Activated CD4-positive, CD25-positive, alpha-beta regulatory T cell treated with anti-CD3 and anti-CD28 coated beads, Interleukin-2, amount 50 U/mL, for 16 hours (primary cell): ENCODE measurements around the gene ZFP1.

ENCODE experiments used
- DNase-seq: peaks from one replicate; pipeline ENCODE4 v3.0.0-alpha.2; 2020; ENCODE audit warnings: low read depth, low spot score

The ZFP1 gene

DNA sequence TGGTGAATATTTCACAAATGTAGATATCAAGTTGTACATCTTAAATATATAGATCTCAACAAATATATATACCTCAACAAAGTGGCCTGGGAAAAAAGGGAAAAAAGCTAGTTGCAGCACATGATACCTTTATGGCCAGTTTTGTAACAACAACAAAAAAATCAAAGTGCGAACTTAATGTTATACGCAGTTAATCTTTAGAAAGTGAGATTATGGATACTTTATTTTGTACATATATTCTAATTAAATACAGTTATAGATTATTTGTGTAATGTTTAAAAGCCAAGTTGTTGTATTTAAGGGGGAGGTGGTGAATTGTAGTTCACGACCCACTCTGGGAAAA lies 385 bp upstream of the ZFP1 start:
- DNase-seq = no peak

DNA sequence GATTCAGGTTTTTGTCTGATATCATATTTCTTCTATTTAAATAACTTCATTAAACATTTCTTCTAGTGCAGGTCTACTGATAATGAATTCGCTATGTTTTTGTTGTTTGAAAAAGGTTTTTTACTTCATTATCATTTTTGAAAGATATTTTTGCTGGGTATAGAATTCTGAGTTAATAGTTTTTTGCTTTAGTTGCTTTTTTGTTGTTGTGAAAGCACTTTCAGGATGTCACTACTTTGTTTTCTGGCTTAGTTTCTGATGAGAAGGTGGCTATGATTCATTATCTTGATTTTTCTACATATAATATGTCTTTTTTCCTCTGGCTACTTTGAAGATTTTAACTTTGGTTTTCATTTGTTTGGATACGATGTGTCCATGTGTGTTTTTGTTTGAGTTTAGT lies 3.5 kb downstream of the ZFP1 start:
- DNase-seq = no peak

DNA sequence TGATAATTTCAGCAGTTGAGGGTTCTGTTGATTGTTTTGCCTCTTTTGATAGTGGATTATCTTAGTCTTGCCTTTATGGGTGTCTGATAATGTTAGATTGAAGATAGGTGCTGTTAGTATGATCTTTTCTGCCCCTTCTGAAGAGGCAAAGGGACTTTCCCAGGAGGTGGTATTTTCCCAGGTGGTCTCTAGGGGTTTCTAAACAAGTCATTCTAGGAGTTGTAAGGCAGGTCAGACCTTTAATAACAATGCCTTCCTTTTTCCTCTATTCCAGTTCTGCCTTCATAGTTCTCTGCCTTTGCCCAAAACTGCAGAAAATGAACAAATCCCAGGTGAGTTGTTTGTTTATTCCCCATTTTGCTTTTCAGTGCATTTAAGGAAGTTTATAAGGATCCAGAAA lies 4.3 kb downstream of the ZFP1 start:
- no peak for DNase-seq

DNA sequence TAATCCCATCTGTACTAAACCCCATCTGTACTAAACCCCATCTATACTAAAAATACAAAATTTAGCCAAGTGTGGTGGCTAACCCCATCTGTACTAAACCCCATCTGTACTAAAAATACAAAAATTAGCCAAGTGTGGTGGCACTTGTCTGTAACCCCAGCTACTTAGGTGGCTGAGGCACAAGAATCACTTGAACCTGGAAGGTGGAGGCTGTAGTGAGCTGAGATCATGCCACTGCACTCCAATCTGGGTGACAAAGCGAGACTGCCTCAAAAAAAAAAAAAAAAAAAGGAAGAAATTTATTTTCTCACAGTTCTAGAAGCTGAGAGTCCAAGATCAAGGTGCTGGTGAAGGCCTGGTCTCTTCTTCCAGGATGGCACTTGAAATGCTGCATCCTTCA lies 12.1 kb downstream of the ZFP1 start:
- DNase-seq = no peak

DNA sequence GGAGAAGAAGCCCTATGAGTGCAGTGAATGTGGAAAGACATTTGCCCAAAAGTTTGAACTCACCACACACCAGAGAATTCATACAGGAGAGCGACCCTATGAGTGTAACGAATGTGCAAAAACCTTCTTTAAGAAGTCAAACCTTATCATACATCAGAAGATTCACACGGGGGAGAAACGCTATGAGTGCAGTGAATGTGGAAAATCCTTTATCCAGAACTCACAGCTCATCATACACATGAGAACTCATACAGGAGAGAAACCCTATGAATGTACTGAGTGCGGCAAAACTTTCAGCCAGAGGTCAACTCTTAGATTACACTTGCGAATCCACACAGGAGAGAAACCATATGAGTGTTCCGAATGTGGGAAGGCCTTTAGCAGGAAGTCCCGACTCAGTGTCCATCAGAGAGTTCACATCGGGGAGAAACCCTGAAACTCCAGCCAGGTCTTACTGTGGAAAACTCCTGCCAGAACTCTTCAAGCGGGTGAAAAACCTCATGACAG lies 21.6 kb downstream of the ZFP1 start:
- no peak for DNase-seq

DNA sequence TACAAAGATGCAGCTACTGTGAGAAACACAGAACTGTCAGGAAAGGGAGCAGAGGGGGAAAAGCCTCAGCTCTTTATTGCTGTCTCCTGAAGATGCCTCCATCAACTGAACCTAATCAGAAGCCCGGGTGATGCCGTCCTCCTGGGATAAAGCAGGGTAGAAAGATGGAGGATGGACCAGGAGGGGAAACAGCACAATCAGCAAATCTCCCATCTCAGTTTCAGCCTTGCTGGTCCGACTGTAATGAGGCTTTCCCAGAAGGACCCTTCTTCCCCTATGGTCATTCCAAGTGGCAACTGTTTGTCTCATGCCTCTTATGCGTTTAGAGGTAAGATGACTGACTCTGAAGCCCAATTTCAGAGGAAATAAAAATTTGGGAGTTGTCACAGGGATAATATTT lies 24.3 kb downstream of the ZFP1 start:
- no peak for DNase-seq

DNA sequence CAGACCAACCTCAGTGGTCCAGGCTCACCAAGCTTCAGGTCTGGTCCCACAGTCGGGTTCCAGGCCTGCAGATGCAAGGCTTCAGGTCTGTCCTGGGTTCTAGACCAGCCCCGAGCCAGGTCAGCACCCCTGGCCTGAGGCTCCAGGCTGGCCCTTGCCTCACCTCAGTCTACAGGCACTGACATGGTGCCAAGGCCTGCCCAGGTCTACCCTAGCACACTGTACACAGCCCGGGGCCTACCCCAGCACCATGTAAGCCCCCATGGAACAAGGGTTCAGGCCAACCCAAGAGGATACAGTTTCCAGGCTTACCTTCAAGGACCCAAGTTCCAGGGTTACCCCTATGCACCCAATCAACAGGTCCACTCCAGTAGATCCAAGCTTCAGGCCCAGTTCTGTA lies 26.8 kb downstream of the ZFP1 start:
- no peak for DNase-seq

DNA sequence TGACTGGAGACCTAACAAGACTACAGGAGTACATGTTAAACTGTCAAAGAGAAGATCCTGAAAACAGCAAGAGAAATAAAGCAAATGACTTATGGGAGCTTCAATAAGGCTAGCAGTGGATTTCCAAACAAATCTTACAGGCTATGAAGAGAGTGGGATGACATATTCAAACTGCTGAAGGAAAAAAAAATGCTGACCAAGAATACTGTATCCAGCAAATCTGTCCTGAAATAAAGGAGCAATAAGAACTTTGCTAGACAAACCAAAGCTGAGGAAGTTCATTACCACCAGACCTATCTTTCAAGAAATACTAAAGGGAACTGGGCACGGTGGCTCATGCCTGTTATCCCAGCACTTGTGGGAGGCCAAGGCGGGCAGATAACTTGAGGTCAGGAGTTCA lies 28.6 kb downstream of the ZFP1 start:
- no peak for DNase-seq

DNA sequence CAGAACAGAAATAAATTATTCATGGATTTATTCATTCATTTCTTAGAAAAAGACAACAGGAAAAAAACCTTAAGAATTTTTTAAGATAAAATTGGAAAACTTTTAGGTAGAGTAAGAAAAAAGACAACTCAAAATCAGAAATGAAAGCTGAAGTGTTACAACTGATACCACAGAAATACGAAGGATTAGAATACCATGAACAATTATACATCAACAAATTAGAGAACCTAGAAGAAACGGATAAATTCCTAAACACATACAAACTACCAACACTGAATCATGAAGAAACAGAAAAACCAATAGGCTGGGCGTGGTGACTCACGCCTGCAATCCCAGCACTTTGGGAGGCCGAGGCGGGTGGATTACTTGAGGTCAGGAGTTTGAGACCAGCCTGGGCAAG lies 30.9 kb downstream of the ZFP1 start:
- no peak for DNase-seq

DNA sequence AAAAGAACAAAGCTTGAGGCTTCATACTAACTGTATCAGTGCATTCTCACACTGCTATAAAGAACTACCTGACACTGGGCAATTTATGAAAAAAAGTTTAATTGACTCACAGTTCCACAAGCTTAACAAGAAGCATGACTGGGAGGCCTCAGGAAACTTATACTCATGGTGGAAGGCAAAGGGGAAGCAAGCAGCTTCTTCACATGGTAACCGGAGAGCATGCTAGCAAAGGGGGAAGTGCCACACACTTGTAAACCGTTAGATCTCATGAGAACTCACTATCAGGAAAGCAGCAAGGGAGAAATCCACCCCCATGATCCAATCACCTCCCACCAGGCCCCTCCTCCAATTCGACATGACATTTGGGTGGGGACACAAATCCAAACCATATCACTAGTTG lies 33.3 kb downstream of the ZFP1 start:
- no peak for DNase-seq

DNA sequence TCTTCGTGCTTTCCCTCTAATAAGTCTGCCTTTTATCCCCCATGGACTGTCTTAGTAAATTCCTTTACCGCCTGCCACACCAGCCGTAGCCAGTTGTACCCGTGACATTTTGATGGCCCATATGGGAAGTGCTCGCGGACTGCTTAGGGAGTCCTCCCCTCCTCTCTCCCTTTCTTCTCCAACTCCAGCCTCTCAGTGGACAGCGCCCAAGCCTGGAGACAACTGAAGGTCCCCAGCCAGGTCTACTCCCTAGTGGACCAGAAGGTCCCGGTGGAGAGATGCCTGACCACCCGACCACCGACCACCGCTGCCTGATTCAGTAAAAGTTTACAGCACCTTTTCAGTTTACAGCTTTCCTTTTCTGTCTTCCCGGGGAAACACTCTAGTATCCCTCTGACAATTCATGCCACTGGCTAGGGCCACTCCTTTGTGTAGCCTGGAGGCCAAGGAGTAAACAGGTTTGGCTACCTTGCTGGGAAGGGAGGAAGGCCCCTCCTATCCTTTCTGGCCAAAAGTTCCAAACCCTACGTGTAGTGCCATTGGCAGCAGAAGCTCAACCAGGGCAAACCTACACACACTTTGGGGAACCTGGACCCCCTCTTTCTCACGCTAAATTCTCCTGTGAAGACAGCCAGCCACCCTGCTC lies 40.6 kb downstream of the ZFP1 start:
- DNase-seq = no peak

DNA sequence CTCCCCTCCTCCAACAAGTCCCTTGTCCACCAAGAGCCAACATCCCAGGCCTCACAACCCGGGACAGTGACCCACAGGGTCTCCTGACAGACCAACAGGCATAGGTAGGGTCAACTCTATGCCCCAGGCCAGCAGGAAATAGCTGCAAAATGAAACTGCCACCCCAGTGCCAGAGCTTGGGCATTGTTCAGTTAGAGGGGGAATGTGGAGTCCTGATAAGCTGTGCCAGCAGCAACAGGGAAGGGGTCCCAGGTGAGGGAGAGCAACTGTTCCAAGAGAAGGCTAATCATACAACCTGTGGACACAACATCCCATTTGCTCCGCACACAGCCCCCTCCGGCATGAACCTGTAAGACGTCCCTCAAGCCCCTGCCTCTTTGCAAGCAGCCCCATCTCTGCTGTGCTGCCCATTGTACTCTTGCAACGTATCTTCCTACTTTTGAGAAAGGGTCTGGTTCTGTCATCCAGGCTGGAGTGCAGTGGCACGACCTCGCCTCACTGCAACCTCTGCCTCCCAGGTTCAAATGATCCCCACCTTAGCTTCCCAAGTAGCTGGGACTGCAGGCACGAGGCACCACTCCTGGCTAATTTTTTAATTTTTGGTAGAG lies 41.4 kb downstream of the ZFP1 start:
- DNase-seq = no peak

DNA sequence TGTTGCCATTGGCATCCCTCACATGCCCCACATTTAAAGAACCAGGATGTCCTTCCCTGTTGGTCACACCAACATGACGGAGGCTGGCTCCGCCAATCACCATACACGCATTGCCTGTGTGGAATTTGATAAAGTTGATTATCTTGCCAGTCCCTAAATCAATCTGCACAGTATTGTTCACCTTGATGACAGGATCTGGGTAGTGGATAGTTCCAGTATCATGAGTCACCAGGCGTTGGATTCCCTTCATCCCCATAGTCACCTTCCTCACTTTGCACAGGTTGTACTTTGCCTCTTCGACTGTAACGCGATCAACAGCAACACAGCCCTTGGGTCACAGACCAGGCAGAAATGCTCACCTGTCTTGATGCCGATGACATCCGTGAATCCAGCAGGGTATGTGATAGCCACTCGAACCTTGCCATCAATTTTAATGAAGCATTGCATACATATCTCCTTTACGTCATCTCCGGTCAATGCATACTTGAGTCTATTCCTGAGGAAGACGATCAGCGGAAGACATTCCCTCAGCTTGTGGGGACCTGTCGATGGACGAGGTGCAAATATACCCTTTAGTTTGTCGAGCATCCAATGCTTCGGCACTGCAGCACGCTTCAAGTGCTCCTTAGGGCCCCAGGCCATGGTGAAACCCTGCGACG lies 44.4 kb downstream of the ZFP1 start:
- DNase-seq = no peak

DNA sequence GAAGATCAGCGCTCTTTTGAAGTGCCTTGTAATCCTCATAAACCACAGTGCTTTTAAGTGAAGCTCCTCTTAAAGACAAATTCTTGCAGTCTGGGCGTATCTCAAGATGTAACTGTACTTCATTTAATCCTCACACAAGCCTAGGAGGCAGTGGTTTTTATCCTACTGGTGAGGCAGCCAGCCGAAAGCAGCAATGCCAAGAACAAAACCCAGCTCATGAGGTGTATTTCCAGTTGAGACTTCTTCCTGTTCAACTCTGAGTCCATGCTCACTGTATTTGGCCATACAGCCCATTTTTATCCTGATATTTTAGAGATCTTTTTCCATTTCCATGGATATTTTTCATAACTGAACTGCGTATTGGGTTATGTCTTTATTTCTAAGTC lies 44.9 kb downstream of the ZFP1 start:
- DNase-seq = no peak

DNA sequence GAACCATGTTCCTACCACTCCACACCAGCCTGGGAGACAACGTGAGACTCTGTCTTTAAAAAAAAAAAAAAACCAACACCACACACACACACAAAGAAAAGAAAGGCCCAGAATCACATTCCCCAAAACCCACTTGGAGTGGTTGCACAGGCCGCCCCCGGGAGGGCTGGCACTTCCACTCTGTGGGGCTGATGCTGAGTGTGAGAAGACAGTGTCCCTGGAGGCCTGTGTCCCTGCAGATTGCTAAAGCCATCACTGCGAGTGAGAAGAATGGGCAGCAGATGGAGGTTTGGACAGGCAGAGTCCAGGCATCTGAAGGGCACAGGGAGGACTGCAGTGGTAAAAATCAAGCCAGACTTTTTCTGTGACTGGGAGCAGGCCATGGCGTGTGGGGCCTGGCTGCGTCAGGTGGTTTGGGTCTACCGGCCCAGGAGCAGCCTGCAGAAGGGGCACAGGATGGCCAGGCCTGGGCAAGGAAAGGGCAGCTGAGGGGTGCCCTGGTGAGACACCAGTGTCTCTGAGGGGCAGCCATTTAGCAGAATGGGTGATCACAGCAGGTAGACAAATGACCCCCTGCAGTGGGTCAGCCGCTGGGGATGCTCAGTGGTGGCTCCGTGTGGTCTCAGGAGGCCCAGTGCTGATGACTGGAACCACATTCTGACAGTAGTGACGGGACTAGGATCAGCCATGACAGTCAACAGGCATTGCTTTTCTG lies 45.6 kb downstream of the ZFP1 start:
- no peak for DNase-seq

DNA sequence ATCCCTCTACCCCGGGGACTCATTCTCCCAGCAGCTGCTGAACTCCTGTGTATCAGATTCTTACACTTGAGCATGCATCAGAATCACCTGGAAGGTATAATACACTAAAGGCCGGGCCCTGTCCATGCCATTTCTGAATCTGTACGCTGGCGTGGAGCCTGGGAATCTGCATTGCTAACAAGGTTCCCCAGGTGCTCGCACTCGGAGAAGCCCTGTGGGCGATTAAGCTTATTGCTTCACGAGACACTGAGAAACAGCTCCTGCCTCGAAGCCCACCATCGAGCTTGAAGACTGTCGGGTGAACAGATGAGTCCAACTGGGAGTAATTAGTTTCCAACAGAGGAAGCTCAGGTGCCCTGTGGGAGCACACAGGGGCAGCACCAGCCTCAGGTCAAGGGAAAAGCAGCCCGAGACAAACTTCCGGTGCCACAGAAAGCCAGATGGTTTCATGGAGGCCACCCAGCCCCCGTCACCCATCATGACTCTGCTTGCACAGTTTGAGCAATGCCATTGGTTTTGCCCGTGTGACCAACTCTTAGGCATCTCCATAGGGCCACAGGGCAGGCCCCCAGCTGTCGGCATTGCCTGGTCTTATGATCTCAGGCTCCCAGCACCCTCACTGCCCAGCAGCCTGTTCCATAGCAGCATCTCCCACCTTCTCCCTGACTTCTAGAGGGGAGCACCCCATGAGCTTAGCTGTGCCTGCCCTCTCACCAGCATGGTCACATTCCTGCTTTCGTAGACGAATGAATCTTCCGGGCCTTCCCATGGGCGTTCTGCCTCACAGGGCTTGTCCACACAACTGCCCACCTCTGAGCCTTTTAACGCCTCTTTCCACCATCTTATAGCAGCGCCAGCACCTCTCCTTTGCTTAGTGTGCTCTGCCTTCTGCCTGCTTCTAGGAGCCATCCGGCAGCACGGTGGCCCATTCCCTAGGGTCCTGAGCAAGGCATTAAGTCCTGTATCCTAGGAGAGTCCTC lies 47.8 kb downstream of the ZFP1 start:
- DNase-seq = no peak

DNA sequence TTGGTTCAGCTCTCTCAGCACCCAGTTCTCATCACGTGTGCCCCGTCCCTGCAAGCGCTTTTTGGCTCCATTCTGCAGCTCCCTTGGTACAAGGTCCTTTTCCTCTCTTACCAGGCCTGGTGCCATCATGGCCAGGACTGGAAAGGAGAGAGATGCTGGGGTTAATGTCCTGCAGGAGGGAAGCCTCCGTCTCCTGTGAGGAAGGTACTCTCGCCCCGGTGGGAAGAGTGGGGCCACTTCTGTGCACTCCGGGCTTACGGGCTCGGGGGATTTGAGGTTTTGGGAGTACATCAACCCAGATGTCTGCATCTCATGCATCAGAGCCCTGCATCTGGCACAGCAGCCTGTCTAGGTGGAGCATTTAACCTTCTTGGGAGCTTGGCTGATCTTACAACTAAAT lies 48.5 kb downstream of the ZFP1 start:
- DNase-seq = no peak

DNA sequence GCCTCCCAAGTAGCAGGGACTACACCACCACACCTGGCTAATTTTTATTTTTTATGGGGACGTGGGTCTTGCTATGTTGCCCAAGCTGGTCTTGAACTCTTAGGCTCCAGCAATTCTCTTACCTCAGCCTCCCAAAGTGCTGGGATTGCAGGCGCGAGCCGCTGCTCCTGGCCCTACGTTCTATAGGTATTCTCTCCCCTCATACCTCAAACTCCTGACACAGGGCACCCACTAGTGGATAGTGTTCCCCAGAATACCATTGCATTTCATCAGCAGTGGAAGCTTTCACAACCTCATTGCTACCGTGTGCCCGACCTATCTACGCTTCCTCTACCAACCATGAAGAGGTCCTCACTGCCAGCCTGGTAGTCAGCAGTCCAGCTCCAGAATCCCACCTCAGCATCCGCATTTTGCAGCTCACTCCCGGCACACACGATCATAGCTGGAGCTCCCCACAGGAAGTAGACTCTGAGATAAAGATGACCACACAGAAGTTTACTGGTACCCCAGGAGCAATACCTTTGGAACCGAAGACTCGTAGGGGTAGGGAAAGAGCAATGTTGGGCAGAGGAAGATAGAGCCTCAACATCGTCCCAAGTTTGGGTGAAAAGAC lies 49.3 kb downstream of the ZFP1 start:
- no peak for DNase-seq

DNA sequence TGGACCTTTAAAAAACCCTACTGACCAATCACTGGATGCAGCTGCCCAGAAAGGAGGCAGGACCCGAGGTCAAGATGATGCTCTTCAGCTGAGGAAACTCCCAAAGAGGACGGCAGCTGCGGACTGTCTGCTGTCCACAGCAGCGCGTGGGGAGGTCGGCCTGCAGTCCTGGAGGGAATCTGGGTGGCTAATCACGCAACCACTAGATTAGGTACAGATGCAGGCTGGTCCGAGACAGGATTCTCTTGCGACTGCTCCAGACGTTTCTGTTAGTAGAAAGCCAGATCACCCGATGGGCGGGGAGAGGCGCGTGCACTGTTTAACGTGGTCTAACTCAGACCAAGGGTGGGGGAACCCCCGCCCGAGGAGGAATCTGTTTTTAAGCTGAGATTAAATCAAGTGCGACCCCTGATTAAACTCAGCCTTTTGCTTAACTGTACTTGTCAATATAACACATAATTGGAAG lies 49.8 kb downstream of the ZFP1 start:
- no peak for DNase-seq

DNA sequence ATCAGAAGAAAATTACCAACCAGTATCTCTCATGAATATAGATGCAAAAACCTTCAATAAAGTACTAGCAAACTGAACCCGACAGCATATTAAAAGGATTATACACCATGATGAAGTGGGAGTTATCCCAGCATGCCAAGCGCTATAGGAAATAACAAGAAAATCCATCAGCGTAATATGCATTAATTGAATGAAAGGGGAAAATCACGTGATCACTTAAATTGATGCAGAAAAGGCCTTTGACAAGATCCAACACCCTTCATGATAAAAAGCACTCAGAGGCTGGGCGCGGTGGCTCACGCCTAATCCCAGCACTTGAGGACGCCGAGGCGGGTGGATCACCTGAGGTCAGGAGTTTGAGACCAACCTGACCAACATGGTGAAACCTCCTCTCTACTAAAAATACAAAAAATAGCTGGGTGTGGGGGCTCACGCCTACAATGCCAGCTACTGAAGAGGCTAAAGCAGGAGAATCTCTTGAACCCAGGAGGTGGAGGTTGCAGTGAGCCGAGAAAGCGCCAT lies 53.8 kb downstream of the ZFP1 start:
- DNase-seq = no peak

DNA sequence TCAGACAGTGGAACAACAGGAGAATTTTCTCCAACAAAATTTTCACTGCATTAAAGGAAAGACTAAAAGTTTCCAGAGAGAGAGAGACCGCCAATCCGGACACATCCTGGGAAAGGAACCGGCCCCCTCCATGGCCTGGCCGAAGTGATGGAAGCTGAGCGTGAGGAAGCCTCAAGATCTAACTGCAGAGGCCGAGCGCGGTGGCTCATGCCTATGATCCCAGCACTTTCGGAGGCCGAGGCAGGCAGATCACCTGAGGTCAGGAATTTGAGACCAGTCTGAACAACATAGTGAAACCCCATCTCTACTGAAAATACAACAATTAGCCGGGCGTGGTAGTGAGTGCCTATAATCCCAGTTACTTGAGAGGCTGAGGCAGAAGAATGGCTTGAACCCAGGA lies 54.8 kb downstream of the ZFP1 start:
- DNase-seq = no peak
